Subcutaneous abdominal adipose tissue (tissue), 5 donors: ENCODE measurements around the gene IKZF1.

Experiments used
- H3K27ac ChIP-seq: one replicate; pipeline ENCODE4 v1.7.0; 2013; ENCODE audit warnings: low read depth, mild to moderate bottlenecking, inconsistent platforms, low read length, moderate library complexity
- H3K27me3 ChIP-seq, 5 donors: one replicate each; pipeline ENCODE4 v1.7.0; 2013; ENCODE audit warnings: low read length in 5 of 5, inconsistent platforms in 1 of 5; ENCODE audit not compliant: control insufficient read depth in 5 of 5, insufficient read depth in 4 of 5
- H3K36me3 ChIP-seq, 5 donors: one replicate each; pipeline ENCODE4 v1.7.0; 2013; ENCODE audit warnings: low read length in 5 of 5; ENCODE audit not compliant: control insufficient read depth in 5 of 5, insufficient read depth in 5 of 5
- H3K4me1 ChIP-seq, 5 donors: one replicate each; pipeline ENCODE4 v1.7.0; 2013; ENCODE audit warnings: low read length in 5 of 5, mild to moderate bottlenecking in 3 of 5, moderate library complexity in 1 of 5; ENCODE audit not compliant: control insufficient read depth in 5 of 5, insufficient read depth in 5 of 5
- H3K4me3 ChIP-seq, 5 donors: one replicate each; pipeline ENCODE4 v1.7.0; 2013; ENCODE audit warnings: low read length in 5 of 5, low read depth in 1 of 5
- H3K9ac ChIP-seq, 5 donors: one replicate each; pipeline ENCODE4 v1.7.0; 2013; ENCODE audit warnings: low read length in 5 of 5, mild to moderate bottlenecking in 4 of 5, moderate library complexity in 3 of 5
- H3K9me3 ChIP-seq, 5 donors: one replicate each; pipeline ENCODE4 v1.7.0; 2013; ENCODE audit warnings: low read length in 5 of 5; ENCODE audit not compliant: control insufficient read depth in 5 of 5
- donor health status: healthy.
- donor health status: healthy.
- donor health status: healthy.
- donor health status: healthy.
- donor health status: healthy.

IKZF1 gene

GRCh38 chr7:50268990-50269389 lies 35.5 kb upstream of the IKZF1 start:
- Histone ChIP-seq H3K9me3 (peaks cover 0 to 4% (median 0%) of the 10 kb centered on the region in 5 donors), H3K27me3 (no peaks in the 10 kb centered on the region), H3K4me3 (no peak overlapping the region), H3K4me1 (peaks cover 0 to 4% (median 0%) of the 10 kb centered on the region in 5 donors), H3K36me3 (no peaks in the 10 kb centered on the region), H3K27ac (no peak overlapping the region), H3K9ac (no peak overlapping the region)

- H3K9me3 ChIP-seq = peaks cover 0 to 4% (median 0%) of the 10 kb centered on the region in 5 donors
- H3K27ac ChIP-seq = no peak overlapping the region
- no peak overlapping the region for H3K4me3 ChIP-seq
- H3K27me3 ChIP-seq = no peaks in the 10 kb centered on the region
- no peak overlapping the region for H3K9ac ChIP-seq
- H3K4me1 ChIP-seq = peaks cover 0 to 4% (median 0%) of the 10 kb centered on the region in 5 donors
- no peaks in the 10 kb centered on the region for H3K36me3 ChIP-seq
Observed at GRCh38 chr7:50270531-50271018, 33.9 kb upstream of the IKZF1 start.

GRCh38 chr7:50272808-50273207 lies 31.7 kb upstream of the IKZF1 start:
- Histone ChIP-seq H3K9ac (no peak overlapping the region), H3K4me3 (no peak overlapping the region), H3K27ac (no peak overlapping the region), H3K36me3 (no peaks in the 10 kb centered on the region), H3K27me3 (no peaks in the 10 kb centered on the region), H3K4me1 (no peaks in the 10 kb centered on the region), H3K9me3 (peaks cover 0 to 4% (median 0%) of the 10 kb centered on the region in 5 donors)

- Histone ChIP-seq H3K27ac (no peak overlapping the region), H3K4me1 (no peaks in the 10 kb centered on the region), H3K9ac (no peak overlapping the region), H3K4me3 (no peak overlapping the region), H3K9me3 (peaks cover 0 to 4% (median 0%) of the 10 kb centered on the region in 5 donors), H3K36me3 (no peaks in the 10 kb centered on the region), H3K27me3 (no peaks in the 10 kb centered on the region)
Observed at GRCh38 chr7:50273301-50273700, 31.2 kb upstream of the IKZF1 start.

- H3K4me3 ChIP-seq = no peak overlapping the region
Observed at GRCh38 chr7:50273870-50274269, 30.6 kb upstream of the IKZF1 start.

GRCh38 chr7:50274361-50274760 lies 30.2 kb upstream of the IKZF1 start:
- H3K27me3 ChIP-seq = no peaks in the 10 kb centered on the region
- no peak overlapping the region for H3K4me3 ChIP-seq
- H3K9ac ChIP-seq = no peak overlapping the region
- no peaks in the 10 kb centered on the region for H3K4me1 ChIP-seq
- peaks cover 0 to 4% (median 0%) of the 10 kb centered on the region in 5 donors for H3K9me3 ChIP-seq
- H3K27ac ChIP-seq = no peak overlapping the region
- no peaks in the 10 kb centered on the region for H3K36me3 ChIP-seq

More at GRCh38 chr7:50273870-50274269, 30.6 kb upstream of the IKZF1 start:
- H3K36me3 ChIP-seq = no peaks in the 10 kb centered on the region
- no peak overlapping the region for H3K9ac ChIP-seq
- peaks cover 0 to 4% (median 0%) of the 10 kb centered on the region in 5 donors for H3K9me3 ChIP-seq
- no peaks in the 10 kb centered on the region for H3K27me3 ChIP-seq
- no peaks in the 10 kb centered on the region for H3K4me1 ChIP-seq
- H3K27ac ChIP-seq = no peak overlapping the region

GRCh38 chr7:50275430-50275829 lies 29.1 kb upstream of the IKZF1 start:
- Histone ChIP-seq H3K27ac (no peak overlapping the region), H3K36me3 (no peaks in the 10 kb centered on the region), H3K9me3 (peaks cover 0 to 3% (median 0%) of the 10 kb centered on the region in 5 donors), H3K9ac (no peak overlapping the region), H3K4me1 (no peaks in the 10 kb centered on the region), H3K4me3 (no peak overlapping the region), H3K27me3 (no peaks in the 10 kb centered on the region)

GRCh38 chr7:50276483-50276882 lies 28.0 kb upstream of the IKZF1 start:
- Histone ChIP-seq H3K27ac (no peak overlapping the region), H3K9me3 (no peaks in the 10 kb centered on the region), H3K4me3 (no peak overlapping the region), H3K9ac (no peak overlapping the region), H3K4me1 (no peaks in the 10 kb centered on the region), H3K27me3 (no peaks in the 10 kb centered on the region), H3K36me3 (no peaks in the 10 kb centered on the region)

- Histone ChIP-seq H3K27ac (no peak overlapping the region), H3K4me1 (peaks cover 0 to 3% (median 0%) of the 10 kb centered on the region in 5 donors), H3K4me3 (no peak overlapping the region), H3K27me3 (peaks cover 0 to 2% (median 0%) of the 10 kb centered on the region in 5 donors), H3K36me3 (no peaks in the 10 kb centered on the region), H3K9ac (no peak overlapping the region), H3K9me3 (no peaks in the 10 kb centered on the region)
Observed at GRCh38 chr7:50278120-50278519, 26.4 kb upstream of the IKZF1 start.

- H3K9me3 ChIP-seq = no peaks in the 10 kb centered on the region
- H3K27me3 ChIP-seq = peaks cover 0 to 3% (median 0%) of the 10 kb centered on the region in 5 donors
- peaks cover 0 to 7% (median 5%) of the 10 kb centered on the region in 5 donors for H3K4me1 ChIP-seq
- H3K36me3 ChIP-seq = no peaks in the 10 kb centered on the region
- no peak overlapping the region for H3K9ac ChIP-seq
- no peak overlapping the region for H3K4me3 ChIP-seq
- no peak overlapping the region for H3K27ac ChIP-seq
Observed at GRCh38 chr7:50281680-50282445, 22.7 kb upstream of the IKZF1 start.
